GM10266 (cell line): ENCODE results near the gene HNRNPA2B1.

Source experiments
- DNase-seq: peaks from one replicate; pipeline ENCODE4 v3.0.0; 2012; ENCODE audit errors: extremely low spot score
- CTCF ChIP-seq: IDR thresholded peaks from 2 replicates; pipeline ENCODE4 v1.5.1; 2012; ENCODE audit warnings: mild to moderate bottlenecking, low read depth; ENCODE audit not compliant: control insufficient read depth, insufficient read depth; ENCODE audit errors: missing control alignments

The HNRNPA2B1 gene

GRCh38 chr7:26172048-26172447 lies 28.5 kb downstream of the HNRNPA2B1 start:
- DNase-seq, result no peak

GRCh38 chr7:26171601-26172000 lies 28.9 kb downstream of the HNRNPA2B1 start:
- no peak for TF ChIP-seq CTCF

More at GRCh38 chr7:26172048-26172447, 28.5 kb downstream of the HNRNPA2B1 start:
- TF ChIP-seq CTCF, result no peak

GRCh38 chr7:26170663-26171062 lies 29.9 kb downstream of the HNRNPA2B1 start:
- DNase-seq, result no peak
- no peak for TF ChIP-seq CTCF

More at GRCh38 chr7:26171601-26172000, 28.9 kb downstream of the HNRNPA2B1 start:
- no peak for DNase-seq

- no peak for TF ChIP-seq CTCF
- no peak for DNase-seq
Observed at GRCh38 chr7:26169271-26169670, 31.3 kb downstream of the HNRNPA2B1 start.

- DNase-seq, result no peak
Observed at GRCh38 chr7:26168458-26169023, 32.0 kb downstream of the HNRNPA2B1 start.

GRCh38 chr7:26167303-26167934 lies 33.1 kb downstream of the HNRNPA2B1 start:
- no peak for TF ChIP-seq CTCF

More at GRCh38 chr7:26168458-26169023, 32.0 kb downstream of the HNRNPA2B1 start:
- TF ChIP-seq CTCF, result no peak

GRCh38 chr7:26166684-26167266 lies 33.8 kb downstream of the HNRNPA2B1 start:
- DNase-seq, result no peak
- no peak for TF ChIP-seq CTCF

More at GRCh38 chr7:26167303-26167934, 33.1 kb downstream of the HNRNPA2B1 start:
- no peak for DNase-seq
